HCT116 (cell line): ENCODE data around the gene WDR90. TPM values are rescaled to one million over a fixed set of nuclear protein-coding genes. Genes with fewer than 3 reads are reported as not detected.

Source experiments
- ATAC-seq: fragments of 200-7000 bp; cut with Tn5 transposase; 2 replicates; pipeline ENCODE4 v1.9.1; 2020; ENCODE audit warnings: mild to moderate bottlenecking, moderate library complexity
- BruUV-seq: library from RNA; stranded (reverse); fragments of 400-500 nt; replicated peaks from 2 replicates; lab custom pipeline; 2021; lab: Mats Ljungman, UMichigan
- CTCF ChIA-PET: fragments of 300-600 bp; sonication (Branson Sonifier 250); formaldehyde crosslinking; loops from one replicate; lab custom pipeline; 2021; ENCODE audit warnings: antibody characterized with exemption; lab: Charles Lee
- POLR2A ChIA-PET: fragments of 300-600, 350-600 bp; sonication (Branson Sonifier 250); formaldehyde crosslinking; loops from one replicate; lab custom pipeline; 2021; ENCODE audit warnings: antibody characterized with exemption; lab: Charles Lee
- RAD21 ChIA-PET, 2 experiments: fragments of 300-600 bp; sonication (Branson Sonifier 250); formaldehyde crosslinking; loops; one replicate each; lab custom pipeline; 2023; ENCODE audit warnings: low total read pairs in 2 of 2; ENCODE audit not compliant: uncharacterized antibody in 2 of 2, unreplicated experiment in 2 of 2, low non-redundant PET in 1 of 2; lab: Charles Lee
- DNase-seq: peaks from one replicate; pipeline ENCODE4 v3.0.0-alpha.2; 2010; ENCODE audit warnings: low read depth, low spot score
- H2AFZ ChIP-seq: fragments of 200-600 bp; shearing (Covaris generic), sonication (generic); 2 replicates; pipeline ENCODE4 v1.6.1; 2017; ENCODE audit warnings: low read depth, mixed run types, mixed read lengths, antibody characterized with exemption, low read length; ENCODE audit not compliant: poor library complexity, severe bottlenecking
- H3K27ac ChIP-seq: 2 replicates; pipeline ENCODE4 v1.5.1; 2012; ENCODE audit warnings: low read depth, low read length
- H3K27me3 ChIP-seq: fragments of 200-600 bp; sonication (generic); 2 replicates; pipeline ENCODE4 v1.6.1; 2016; ENCODE audit warnings: mixed run types, low read length, mixed read lengths; ENCODE audit not compliant: insufficient read depth
- H3K36me3 ChIP-seq, 2 experiments: fragments of 200-500 bp in 1 of 2; fragments of 200-600 bp in 1 of 2; sonication (Bioruptor generic) in 1 of 2; sonication (generic) in 1 of 2; 2 replicates each; pipeline versions ENCODE4 v1.5.1 to v1.6.1; 2014 to 2016; ENCODE audit warnings: low read length in 2 of 2, inconsistent platforms in 1 of 2, mixed read lengths in 1 of 2, mixed run types in 1 of 2; ENCODE audit not compliant: insufficient read depth in 2 of 2, control insufficient read depth in 1 of 2
- H3K4me1 ChIP-seq, 2 experiments: fragments of 200-600 bp in 1 of 2; sonication (generic) in 1 of 2; 2 replicates each; pipeline versions ENCODE4 v1.5.1 to v1.6.1; 2012 to 2017; ENCODE audit warnings: low read length in 2 of 2, inconsistent platforms in 1 of 2, mild to moderate bottlenecking in 1 of 2, mixed read lengths in 1 of 2, mixed run types in 1 of 2, moderate library complexity in 1 of 2; ENCODE audit not compliant: insufficient read depth in 2 of 2, control insufficient read depth in 1 of 2
- H3K4me2 ChIP-seq: fragments of 200-600 bp; sonication (generic); 2 replicates; pipeline ENCODE4 v1.6.1; 2017; ENCODE audit warnings: mixed run types, low read length, mixed read lengths
- H3K4me3 ChIP-seq, 2 experiments: fragments of 200-600 bp in 1 of 2; sonication (generic) in 1 of 2; replicated peaks in 1 of 2; 2 replicates each; pipeline ENCODE4 v1.5.1; 2011 to 2016; ENCODE audit warnings: low read length in 2 of 2, control low read depth in 1 of 2, low read depth in 1 of 2, mild to moderate bottlenecking in 1 of 2, mixed read lengths in 1 of 2, mixed run types in 1 of 2
- H3K79me2 ChIP-seq: fragments of 200-600 bp; sonication (generic); 2 replicates; pipeline ENCODE4 v1.6.1; 2017; ENCODE audit warnings: mild to moderate bottlenecking, mixed run types, low read length, moderate library complexity, mixed read lengths; ENCODE audit not compliant: insufficient read depth
- H3K9ac ChIP-seq: fragments of 200-600 bp; sonication (generic); 2 replicates; pipeline ENCODE4 v1.6.1; 2016; ENCODE audit warnings: low read length, mixed read lengths
- H3K9me2 ChIP-seq: fragments of 200-600 bp; sonication (generic), shearing (Covaris generic); 2 replicates; pipeline ENCODE4 v1.6.1; 2017; ENCODE audit warnings: mixed run types, mild to moderate bottlenecking, moderate library complexity; ENCODE audit not compliant: insufficient read depth
- H3K9me3 ChIP-seq, 2 experiments: fragments of 200-500 bp in 1 of 2; fragments of 200-600 bp in 1 of 2; sonication (Bioruptor generic) in 1 of 2; sonication (generic) in 1 of 2; 2 replicates each; pipeline ENCODE4 v1.6.1; 2014 to 2017; ENCODE audit warnings: low read length in 2 of 2, mixed read lengths in 2 of 2, inconsistent platforms in 1 of 2, low read depth in 1 of 2, mild to moderate bottlenecking in 1 of 2, mixed run types in 1 of 2, moderate library complexity in 1 of 2; ENCODE audit not compliant: control insufficient read depth in 1 of 2, insufficient read depth in 1 of 2
- H4K20me1 ChIP-seq: fragments of 200-600 bp; sonication (generic), shearing (Covaris generic); 2 replicates; pipeline ENCODE4 v1.6.1; 2017; ENCODE audit warnings: mixed run types, mild to moderate bottlenecking, moderate library complexity; ENCODE audit not compliant: insufficient read depth
- CBX3 ChIP-seq: IDR thresholded peaks from 2 replicates; pipeline ENCODE4 v1.6.1; 2012; ENCODE audit warnings: low read depth
- CEBPB ChIP-seq: IDR thresholded peaks from 2 replicates; pipeline ENCODE4 v1.6.1; 2012; ENCODE audit warnings: low read depth
- EZH2phosphoT487 ChIP-seq: fragments of 200-600 bp; IDR thresholded peaks from 2 replicates; pipeline ENCODE4 v1.6.1; 2018; ENCODE audit warnings: antibody characterized with exemption, borderline replicate concordance
- POLR2A ChIP-seq: IDR thresholded peaks from 2 replicates; pipeline ENCODE4 v1.7.0; 2011; ENCODE audit warnings: borderline replicate concordance; ENCODE audit not compliant: insufficient read depth, insufficient read length; ENCODE audit errors: extremely low read depth
- POLR2AphosphoS5 ChIP-seq: IDR thresholded peaks from 2 replicates; pipeline ENCODE4 v1.6.1; 2011; ENCODE audit warnings: mild to moderate bottlenecking, low read depth, low read length, moderate library complexity
- RAD21 ChIP-seq: IDR thresholded peaks from 2 replicates; pipeline ENCODE4 v1.6.1; 2012; ENCODE audit warnings: low read depth, mild to moderate bottlenecking
- SP1 ChIP-seq: IDR thresholded peaks from 2 replicates; pipeline ENCODE4 v1.6.1; 2012; ENCODE audit warnings: low read depth
- SRF ChIP-seq: IDR thresholded peaks from 2 replicates; pipeline ENCODE4 v1.6.1; 2012; ENCODE audit warnings: low read depth
- TCF7L2 ChIP-seq: IDR thresholded peaks from 2 replicates; pipeline ENCODE4 v1.7.0; 2011; ENCODE audit warnings: borderline replicate concordance, inconsistent platforms; ENCODE audit not compliant: insufficient read depth, insufficient read length; ENCODE audit errors: extremely low read depth
- ZNF274 ChIP-seq: fragments of 200-500 bp; sonication (Bioruptor generic); IDR thresholded peaks from 2 replicates; pipeline ENCODE4 v1.6.1; 2014; ENCODE audit warnings: mild to moderate bottlenecking, low read depth, low read length, inconsistent platforms
- intact Hi-C: fragments of 100-400 bp; cut with micrococcal nuclease; formaldehyde crosslinking; loops from 2 replicates; pipeline ENCODE4 v1.10.0; 2022
- total RNA-seq: library from RNA; stranded (reverse); gene quantifications from one replicate; pipeline ENCODE4 v1.2.1, GENCODE V29; 2021; ENCODE audit not compliant: unreplicated experiment
- TF ChIP-seq, protein P1 (sequence below): IDR thresholded peaks from 2 replicates; pipeline ENCODE4 v1.6.1; 2012
- TF ChIP-seq, protein P2 (sequence below): IDR thresholded peaks from 2 replicates; pipeline ENCODE4 v1.6.1; 2012
- TF ChIP-seq, protein P3 (sequence below): IDR thresholded peaks from 2 replicates; pipeline ENCODE4 v1.6.1; 2012; ENCODE audit warnings: low read depth
- TF ChIP-seq, protein P4 (sequence below): IDR thresholded peaks from 2 replicates; pipeline ENCODE4 v1.6.1; 2011; ENCODE audit warnings: mild to moderate bottlenecking, low read length, moderate library complexity; ENCODE audit not compliant: insufficient replicate concordance; ENCODE audit errors: extremely low read depth

Gene WDR90
- total RNA-seq, 1 experiment from 2014 or later: 73.7 TPM

DNA sequence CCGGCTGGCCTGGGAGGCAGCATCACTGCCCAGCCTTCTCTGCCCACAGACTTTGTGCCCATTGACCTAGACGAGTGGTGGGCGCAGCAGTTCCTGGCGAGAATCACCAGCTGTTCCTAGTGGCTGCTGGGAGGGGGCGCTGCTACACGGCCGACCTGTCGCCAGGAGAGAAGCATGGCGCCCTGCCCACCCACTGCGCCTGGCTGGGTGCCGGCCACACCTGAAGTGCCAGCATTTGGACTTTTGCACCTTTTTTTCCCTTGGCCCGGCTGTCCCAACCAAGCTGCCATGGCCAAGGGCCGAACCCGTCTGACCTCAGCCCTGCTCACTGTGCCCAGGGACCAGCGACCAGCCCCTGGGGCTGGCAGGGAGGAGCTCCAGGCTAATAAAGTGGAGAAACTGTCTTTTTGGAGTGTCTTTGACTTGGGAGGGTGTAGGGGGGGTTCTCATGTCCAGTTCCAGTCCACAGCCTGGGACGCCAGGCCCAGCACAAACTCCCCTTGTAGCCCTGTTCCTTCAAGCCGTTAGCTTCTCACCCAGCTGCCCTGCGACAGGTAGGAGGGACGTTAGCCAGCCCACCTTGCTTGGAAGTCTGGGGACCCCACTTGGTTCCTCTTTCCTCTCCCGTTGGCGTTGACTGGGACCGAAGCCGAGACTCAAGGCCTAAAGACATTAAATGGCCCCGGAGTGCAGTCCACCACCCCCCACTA is 939 bp upstream of the WDR90 start (continued):
- TF ChIP-seq, protein P1, sequence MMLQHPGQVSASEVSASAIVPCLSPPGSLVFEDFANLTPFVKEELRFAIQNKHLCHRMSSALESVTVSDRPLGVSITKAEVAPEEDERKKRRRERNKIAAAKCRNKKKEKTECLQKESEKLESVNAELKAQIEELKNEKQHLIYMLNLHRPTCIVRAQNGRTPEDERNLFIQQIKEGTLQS: no peak
- TF ChIP-seq, protein P2, sequence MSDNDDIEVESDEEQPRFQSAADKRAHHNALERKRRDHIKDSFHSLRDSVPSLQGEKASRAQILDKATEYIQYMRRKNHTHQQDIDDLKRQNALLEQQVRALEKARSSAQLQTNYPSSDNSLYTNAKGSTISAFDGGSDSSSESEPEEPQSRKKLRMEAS: no peak; the same call in 1 of the 2 replicates
- TF ChIP-seq ZNF274 (no peak), EZH2phosphoT487 (no peak)

DNA sequence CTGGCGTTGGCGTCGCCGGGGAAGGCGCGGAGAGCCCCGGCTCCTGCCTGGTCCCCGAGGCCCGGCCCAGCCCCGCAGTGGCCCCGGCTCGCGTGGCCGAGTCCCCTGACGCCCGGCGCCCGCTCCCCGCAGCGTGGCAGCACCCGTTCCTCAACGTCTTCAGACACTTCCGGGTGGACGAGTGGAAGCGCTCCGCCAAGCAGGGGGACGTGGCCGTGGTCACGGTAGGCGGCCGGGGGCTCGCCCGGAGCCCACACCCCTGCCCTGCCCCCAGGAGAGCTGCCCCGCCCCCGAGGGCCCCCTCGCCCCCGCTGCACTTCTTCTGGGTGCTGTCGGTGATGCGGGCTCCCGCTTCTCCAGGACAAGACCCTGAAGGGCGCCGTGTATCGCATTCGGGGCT is 466 bp downstream of the WDR90 start:
- Histone ChIP-seq H3K9me2 (no peaks in the 10 kb centered on the region), H3K79me2 (peaks cover 21% of the 10 kb centered on the region), H3K4me2 (peak overlapping the region; percentile 84), H3K9ac (peak overlapping the region; percentile 82), H2AFZ (no peak overlapping the region), H3K27ac (peak overlapping the region; percentile 96), H3K9me3 (no peaks in the 10 kb centered on the region), H4K20me1 (no peaks in the 10 kb centered on the region), H3K4me3 (peak overlapping the region; percentile 64 to 68), H3K27me3 (no peaks in the 10 kb centered on the region), H3K4me1 (peaks cover 13 to 33% of the 10 kb centered on the region in 2 experiments), H3K36me3 (no peaks in the 10 kb centered on the region)
- ChIA-PET RAD21 (no interaction called here), POLR2A (no interaction called here), CTCF (interaction anchor here (1.9 to 2.3 kb wide), 2 partner anchors 10 to 29 kb away, joined by 5 to 13 read pairs; no protein-coding TSS in a partner anchor)
- DNase-seq: no peak
- intact Hi-C loops: no loop called here
- BruUV-seq: no TSS peak
- peak; percentile 10 for ATAC-seq
- no peak for TF ChIP-seq CBX3
- no peak for TF ChIP-seq TCF7L2
- TF ChIP-seq ZNF274: no peak
- no peak for TF ChIP-seq POLR2AphosphoS5
- TF ChIP-seq EZH2phosphoT487: no peak
- TF ChIP-seq, protein P3, sequence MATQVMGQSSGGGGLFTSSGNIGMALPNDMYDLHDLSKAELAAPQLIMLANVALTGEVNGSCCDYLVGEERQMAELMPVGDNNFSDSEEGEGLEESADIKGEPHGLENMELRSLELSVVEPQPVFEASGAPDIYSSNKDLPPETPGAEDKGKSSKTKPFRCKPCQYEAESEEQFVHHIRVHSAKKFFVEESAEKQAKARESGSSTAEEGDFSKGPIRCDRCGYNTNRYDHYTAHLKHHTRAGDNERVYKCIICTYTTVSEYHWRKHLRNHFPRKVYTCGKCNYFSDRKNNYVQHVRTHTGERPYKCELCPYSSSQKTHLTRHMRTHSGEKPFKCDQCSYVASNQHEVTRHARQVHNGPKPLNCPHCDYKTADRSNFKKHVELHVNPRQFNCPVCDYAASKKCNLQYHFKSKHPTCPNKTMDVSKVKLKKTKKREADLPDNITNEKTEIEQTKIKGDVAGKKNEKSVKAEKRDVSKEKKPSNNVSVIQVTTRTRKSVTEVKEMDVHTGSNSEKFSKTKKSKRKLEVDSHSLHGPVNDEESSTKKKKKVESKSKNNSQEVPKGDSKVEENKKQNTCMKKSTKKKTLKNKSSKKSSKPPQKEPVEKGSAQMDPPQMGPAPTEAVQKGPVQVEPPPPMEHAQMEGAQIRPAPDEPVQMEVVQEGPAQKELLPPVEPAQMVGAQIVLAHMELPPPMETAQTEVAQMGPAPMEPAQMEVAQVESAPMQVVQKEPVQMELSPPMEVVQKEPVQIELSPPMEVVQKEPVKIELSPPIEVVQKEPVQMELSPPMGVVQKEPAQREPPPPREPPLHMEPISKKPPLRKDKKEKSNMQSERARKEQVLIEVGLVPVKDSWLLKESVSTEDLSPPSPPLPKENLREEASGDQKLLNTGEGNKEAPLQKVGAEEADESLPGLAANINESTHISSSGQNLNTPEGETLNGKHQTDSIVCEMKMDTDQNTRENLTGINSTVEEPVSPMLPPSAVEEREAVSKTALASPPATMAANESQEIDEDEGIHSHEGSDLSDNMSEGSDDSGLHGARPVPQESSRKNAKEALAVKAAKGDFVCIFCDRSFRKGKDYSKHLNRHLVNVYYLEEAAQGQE: no peak
- TF ChIP-seq, protein P1: no peak
- TF ChIP-seq SRF: no peak
- TF ChIP-seq CEBPB: no peak
- TF ChIP-seq POLR2A: no peak
- TF ChIP-seq, protein P2: no peak
- TF ChIP-seq, protein P4, sequence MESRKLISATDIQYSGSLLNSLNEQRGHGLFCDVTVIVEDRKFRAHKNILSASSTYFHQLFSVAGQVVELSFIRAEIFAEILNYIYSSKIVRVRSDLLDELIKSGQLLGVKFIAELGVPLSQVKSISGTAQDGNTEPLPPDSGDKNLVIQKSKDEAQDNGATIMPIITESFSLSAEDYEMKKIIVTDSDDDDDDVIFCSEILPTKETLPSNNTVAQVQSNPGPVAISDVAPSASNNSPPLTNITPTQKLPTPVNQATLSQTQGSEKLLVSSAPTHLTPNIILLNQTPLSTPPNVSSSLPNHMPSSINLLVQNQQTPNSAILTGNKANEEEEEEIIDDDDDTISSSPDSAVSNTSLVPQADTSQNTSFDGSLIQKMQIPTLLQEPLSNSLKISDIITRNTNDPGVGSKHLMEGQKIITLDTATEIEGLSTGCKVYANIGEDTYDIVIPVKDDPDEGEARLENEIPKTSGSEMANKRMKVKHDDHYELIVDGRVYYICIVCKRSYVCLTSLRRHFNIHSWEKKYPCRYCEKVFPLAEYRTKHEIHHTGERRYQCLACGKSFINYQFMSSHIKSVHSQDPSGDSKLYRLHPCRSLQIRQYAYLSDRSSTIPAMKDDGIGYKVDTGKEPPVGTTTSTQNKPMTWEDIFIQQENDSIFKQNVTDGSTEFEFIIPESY: no peak
- TF ChIP-seq RAD21: no peak
- no peak for TF ChIP-seq SP1
